ENCODE measurements around the gene RRP1B. TPM values are rescaled to one million over a fixed set of nuclear protein-coding genes. Genes with fewer than 3 reads are reported as not detected.

Gene RRP1B
- total RNA-seq, 1 experiment from 2014 or later: 37.9 TPM

Other genes starting within 250 kb of the RRP1B start
- gene SIK1, start 232.4 kb upstream of the RRP1B start, total RNA-seq (2014; rRNA removed; shearing (Covaris generic)): 5.3 and 9.1 TPM in 2 replicates
- gene HSF2BP, start 72 bp upstream of the RRP1B start, total RNA-seq (2014; rRNA removed; shearing (Covaris generic)): 1.6 and 2.8 TPM in 2 replicates
- 78.8 and 81.6 TPM in 2 replicates for gene PDXK, start 59.6 kb downstream of the RRP1B start, total RNA-seq (2014; rRNA removed; shearing (Covaris generic))
- 11.9 and 14.9 TPM in 2 replicates for gene CSTB, start 116.7 kb downstream of the RRP1B start, total RNA-seq (2014; rRNA removed; shearing (Covaris generic))
- 29.2 and 30.4 TPM in 2 replicates for gene RRP1, start 130.0 kb downstream of the RRP1B start, total RNA-seq (2014; rRNA removed; shearing (Covaris generic))
- gene AGPAT3, start 205.7 kb downstream of the RRP1B start, total RNA-seq (2014; rRNA removed; shearing (Covaris generic)): 43.5 and 66.9 TPM in 2 replicates

Measured in SJSA1 (cell line).